ENCODE data around the gene LDB1.

DNA sequence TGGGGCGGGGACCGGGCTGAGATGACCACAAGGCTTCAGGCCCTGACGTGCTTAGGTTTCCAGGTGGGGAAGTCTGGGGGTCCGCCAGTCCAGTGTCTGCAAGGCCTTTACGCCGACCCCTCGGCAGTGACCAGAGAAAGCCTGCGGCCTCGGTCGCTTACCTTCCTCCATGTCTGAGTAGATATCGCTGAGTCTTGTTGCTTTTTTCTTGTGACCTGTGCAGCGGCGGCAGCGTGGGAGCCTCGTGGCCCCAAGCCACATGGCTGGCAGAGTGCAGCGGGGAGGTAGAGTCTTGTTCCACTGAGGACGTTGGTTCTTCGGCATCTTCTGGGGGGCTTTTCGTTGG, 32.4 kb upstream of the LDB1 start:
- TF ChIP-seq, protein P1, sequence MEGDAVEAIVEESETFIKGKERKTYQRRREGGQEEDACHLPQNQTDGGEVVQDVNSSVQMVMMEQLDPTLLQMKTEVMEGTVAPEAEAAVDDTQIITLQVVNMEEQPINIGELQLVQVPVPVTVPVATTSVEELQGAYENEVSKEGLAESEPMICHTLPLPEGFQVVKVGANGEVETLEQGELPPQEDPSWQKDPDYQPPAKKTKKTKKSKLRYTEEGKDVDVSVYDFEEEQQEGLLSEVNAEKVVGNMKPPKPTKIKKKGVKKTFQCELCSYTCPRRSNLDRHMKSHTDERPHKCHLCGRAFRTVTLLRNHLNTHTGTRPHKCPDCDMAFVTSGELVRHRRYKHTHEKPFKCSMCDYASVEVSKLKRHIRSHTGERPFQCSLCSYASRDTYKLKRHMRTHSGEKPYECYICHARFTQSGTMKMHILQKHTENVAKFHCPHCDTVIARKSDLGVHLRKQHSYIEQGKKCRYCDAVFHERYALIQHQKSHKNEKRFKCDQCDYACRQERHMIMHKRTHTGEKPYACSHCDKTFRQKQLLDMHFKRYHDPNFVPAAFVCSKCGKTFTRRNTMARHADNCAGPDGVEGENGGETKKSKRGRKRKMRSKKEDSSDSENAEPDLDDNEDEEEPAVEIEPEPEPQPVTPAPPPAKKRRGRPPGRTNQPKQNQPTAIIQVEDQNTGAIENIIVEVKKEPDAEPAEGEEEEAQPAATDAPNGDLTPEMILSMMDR (IDR thresholded peaks at IDR 0.05) = no peak
- no peak for TF ChIP-seq POLR2AphosphoS5 (IDR thresholded peaks at IDR 0.05)

All from suprapubic skin (tissue), 3 donors.